SK-N-SH (cell line): ENCODE measurements around the gene GPR75. TPM values are rescaled to one million over a fixed set of nuclear protein-coding genes. Genes with fewer than 3 reads are reported as not detected.

Source experiments
- CTCF ChIA-PET: fragments of 300-600, 350-600 bp; formaldehyde crosslinking; extraction: SDS; loops from one replicate; lab custom pipeline; 2021; lab: Yijun Ruan, JAX
- POLR2A ChIA-PET: fragments of 350-600 bp; sonication (Branson Sonifier 250); formaldehyde crosslinking; extraction: SDS; loops from one replicate; lab custom pipeline; 2020; ENCODE audit warnings: antibody characterized with exemption, inconsistent platforms; lab: Yijun Ruan, JAX
- DNase-seq: peaks from one replicate; pipeline ENCODE4 v3.0.0; 2012
- H2AFZ ChIP-seq: fragments of 200-600 bp; sonication (generic); 2 replicates; pipeline ENCODE4 v1.8.1; 2016; ENCODE audit warnings: antibody characterized with exemption, mild to moderate bottlenecking, low read depth
- H3F3A ChIP-seq: fragments of 200-600 bp; sonication (generic); replicated peaks from 2 replicates; pipeline ENCODE3; 2016; ENCODE audit warnings: antibody characterized with exemption, mild to moderate bottlenecking; ENCODE audit not compliant: insufficient read depth
- H3K27ac ChIP-seq, 2 experiments: fragments of 200-500 bp in 1 of 2; fragments of 200-600 bp in 1 of 2; sonication (Bioruptor generic) in 1 of 2; sonication (generic), shearing (Covaris generic) in 1 of 2; 2 replicates each; pipeline versions ENCODE4 v1.5.1 to v1.6.1; 2014 to 2016; ENCODE audit warnings: low read depth in 2 of 2, inconsistent platforms in 1 of 2, low read length in 1 of 2, mild to moderate bottlenecking in 1 of 2, mixed read lengths in 1 of 2
- H3K27me3 ChIP-seq: fragments of 200-600 bp; sonication (generic), shearing (Covaris generic); 2 replicates; pipeline ENCODE4 v1.6.1; 2016; ENCODE audit warnings: mixed run types; ENCODE audit not compliant: insufficient read depth
- H3K36me3 ChIP-seq, 2 experiments: fragments of 200-500 bp in 1 of 2; fragments of 200-600 bp in 1 of 2; sonication (Bioruptor generic) in 1 of 2; sonication (generic) in 1 of 2; replicated peaks in 1 of 2; 2 replicates each; pipeline versions ENCODE3 to v1.5.1; 2014 to 2016; ENCODE audit warnings: low read length in 1 of 2, mild to moderate bottlenecking in 1 of 2; ENCODE audit not compliant: insufficient read depth in 2 of 2, control insufficient read depth in 1 of 2
- H3K4me1 ChIP-seq, 2 experiments: fragments of 200-500 bp in 1 of 2; fragments of 200-600 bp in 1 of 2; sonication (Bioruptor generic) in 1 of 2; sonication (generic), shearing (Covaris generic) in 1 of 2; 2 replicates each; pipeline versions ENCODE4 v1.5.1 to v1.6.1; 2014 to 2016; ENCODE audit warnings: low read depth in 1 of 2, low read length in 1 of 2, mixed run types in 1 of 2; ENCODE audit not compliant: insufficient read depth in 2 of 2, control insufficient read depth in 1 of 2
- H3K4me2 ChIP-seq: fragments of 200-600 bp; sonication (generic), shearing (Covaris generic); 2 replicates; pipeline ENCODE4 v1.6.1; 2017; ENCODE audit warnings: mixed run types
- H3K4me3 ChIP-seq, 2 experiments: fragments of 200-500 bp in 1 of 2; fragments of 200-600 bp in 1 of 2; sonication (Bioruptor generic) in 1 of 2; sonication (generic), shearing (Covaris generic) in 1 of 2; 2 replicates each; pipeline versions ENCODE4 v1.5.1 to v1.8.1; 2014 to 2016; ENCODE audit warnings: low read depth in 2 of 2, inconsistent platforms in 1 of 2, low read length in 1 of 2, mild to moderate bottlenecking in 1 of 2, mixed read lengths in 1 of 2, moderate library complexity in 1 of 2
- H3K79me2 ChIP-seq: fragments of 200-600 bp; sonication (generic); 2 replicates; pipeline ENCODE4 v1.8.1; 2017; ENCODE audit warnings: mild to moderate bottlenecking; ENCODE audit not compliant: insufficient read depth
- H3K9ac ChIP-seq: fragments of 200-600 bp; sonication (generic); 2 replicates; pipeline ENCODE4 v1.6.1; 2017; ENCODE audit warnings: mixed run types
- H3K9me2 ChIP-seq: fragments of 200-600 bp; sonication (generic); 2 replicates; pipeline ENCODE4 v1.6.1; 2017; ENCODE audit warnings: mixed run types
- H3K9me3 ChIP-seq: fragments of 200-600 bp; sonication (generic); 2 replicates; pipeline ENCODE4 v1.6.1; 2017; ENCODE audit warnings: mixed run types, mild to moderate bottlenecking, moderate library complexity
- H4K20me1 ChIP-seq: fragments of 200-600 bp; sonication (generic); 2 replicates; pipeline ENCODE4 v1.6.1; 2017; ENCODE audit warnings: mild to moderate bottlenecking, mixed run types; ENCODE audit not compliant: insufficient read depth
- ELF1 ChIP-seq: IDR thresholded peaks from 2 replicates; pipeline ENCODE4 v1.4.0; 2012
- EP300 ChIP-seq, 2 experiments: IDR thresholded peaks; 2 replicates each; pipeline versions ENCODE4 v1.4.0 to v1.6.1; 2012; ENCODE audit warnings: borderline replicate concordance in 1 of 2, low read depth in 1 of 2, low read length in 1 of 2
- EZH2phosphoT487 ChIP-seq: fragments of 200-600 bp; sonication (generic); IDR thresholded peaks from 2 replicates; pipeline ENCODE4 v1.6.1; 2017; ENCODE audit warnings: low read depth, mixed run types, mild to moderate bottlenecking, antibody characterized with exemption, moderate library complexity, borderline replicate concordance
- FOSL2 ChIP-seq: IDR thresholded peaks from 2 replicates; pipeline ENCODE4 v1.4.0; 2012; ENCODE audit warnings: low read depth, mild to moderate bottlenecking, moderate library complexity, borderline replicate concordance
- FOXJ3 ChIP-seq: sonication (generic); formaldehyde crosslinking; IDR thresholded peaks from 2 replicates; pipeline ENCODE4 v1.5.1; 2020; ENCODE audit warnings: mild to moderate bottlenecking, missing genetic modification reagents
- FOXM1 ChIP-seq: IDR thresholded peaks from 2 replicates; pipeline ENCODE4 v1.4.0; 2012; ENCODE audit warnings: low read depth, mild to moderate bottlenecking
- MEF2A ChIP-seq: IDR thresholded peaks from 2 replicates; pipeline ENCODE4 v1.4.0; 2012; ENCODE audit warnings: low read depth, borderline replicate concordance
- MXI1 ChIP-seq: IDR thresholded peaks from 2 replicates; pipeline ENCODE4 v1.6.1; 2012; ENCODE audit warnings: mild to moderate bottlenecking, low read depth, low read length, improper control_type of control experiment
- NFIC ChIP-seq: IDR thresholded peaks from 2 replicates; pipeline ENCODE4 v1.4.0; 2012; ENCODE audit warnings: borderline replicate concordance
- NRF1 ChIP-seq: IDR thresholded peaks from 2 replicates; pipeline ENCODE4 v1.6.1; 2012; ENCODE audit warnings: low read depth, mild to moderate bottlenecking, low read length
- RAD21 ChIP-seq: IDR thresholded peaks from 2 replicates; pipeline ENCODE4 v1.6.1; 2012; ENCODE audit warnings: mild to moderate bottlenecking, low read length
- RCOR1 ChIP-seq: fragments of 150-350 bp; IDR thresholded peaks from 2 replicates; pipeline ENCODE4 v1.6.1; 2017; ENCODE audit warnings: antibody characterized with exemption, low read length
- RFX5 ChIP-seq: IDR thresholded peaks from 2 replicates; pipeline ENCODE4 v1.6.1; 2012; ENCODE audit warnings: mild to moderate bottlenecking, improper control_type of control experiment, low read length
- RXRA ChIP-seq: IDR thresholded peaks from 2 replicates; pipeline ENCODE4 v1.4.0; 2012; ENCODE audit warnings: low read depth, mild to moderate bottlenecking, borderline replicate concordance
- SMC3 ChIP-seq: IDR thresholded peaks from 2 replicates; pipeline ENCODE4 v1.6.1; 2012; ENCODE audit warnings: low read depth, low read length, improper control_type of control experiment
- TAF1 ChIP-seq: IDR thresholded peaks from 2 replicates; pipeline ENCODE4 v1.6.1; 2012; ENCODE audit warnings: low read depth, mild to moderate bottlenecking, low read length, moderate library complexity, borderline replicate concordance
- TEAD4 ChIP-seq: IDR thresholded peaks from 2 replicates; pipeline ENCODE4 v1.4.0; 2012; ENCODE audit warnings: mild to moderate bottlenecking, borderline replicate concordance; ENCODE audit not compliant: insufficient read depth
- YY1 ChIP-seq: IDR thresholded peaks from 2 replicates; pipeline ENCODE4 v1.4.0; 2012; ENCODE audit warnings: low read depth, mild to moderate bottlenecking
- WGBS: methylation state at CpG from one replicate; pipeline ENCODE4 v1.1.6; 2017; ENCODE audit warnings: low lambda C conversion rate; 5-methylcytosine and 5-hydroxymethylcytosine counted together
- polyA plus RNA-seq, 3 experiments: library from polyadenylated mRNA; depleted of rRNA; stranded (reverse); fragments of >200 nt; gene quantifications; 2 replicates each; pipeline ENCODE4 v1.2.3, GENCODE V29; 2012
- TF ChIP-seq, protein P1 (sequence below): IDR thresholded peaks from 2 replicates; pipeline ENCODE4 v1.4.0; 2012; ENCODE audit warnings: low read depth
- TF ChIP-seq, protein P2 (sequence below): fragments of 150-350 bp; IDR thresholded peaks from 2 replicates; pipeline ENCODE4 v1.6.1; 2016; ENCODE audit warnings: mild to moderate bottlenecking, low read depth, low read length
- TF ChIP-seq, protein P3 (sequence below): fragments of 200-600 bp; sonication (generic); IDR thresholded peaks from 2 replicates; pipeline ENCODE4 v1.6.1; 2017; ENCODE audit warnings: antibody characterized with exemption, mild to moderate bottlenecking, moderate library complexity
- TF ChIP-seq, protein P4 (sequence below): IDR thresholded peaks from 2 replicates; pipeline ENCODE4; 2012
- TF ChIP-seq, protein P5 (sequence below): IDR thresholded peaks from 2 replicates; pipeline ENCODE4 v1.4.0; 2012; ENCODE audit warnings: low read depth, borderline replicate concordance

The GPR75 gene
- polyA plus RNA-seq, 1 of the 3 experiments (the other 2 are of a cell fraction): 1.8 TPM

DNA sequence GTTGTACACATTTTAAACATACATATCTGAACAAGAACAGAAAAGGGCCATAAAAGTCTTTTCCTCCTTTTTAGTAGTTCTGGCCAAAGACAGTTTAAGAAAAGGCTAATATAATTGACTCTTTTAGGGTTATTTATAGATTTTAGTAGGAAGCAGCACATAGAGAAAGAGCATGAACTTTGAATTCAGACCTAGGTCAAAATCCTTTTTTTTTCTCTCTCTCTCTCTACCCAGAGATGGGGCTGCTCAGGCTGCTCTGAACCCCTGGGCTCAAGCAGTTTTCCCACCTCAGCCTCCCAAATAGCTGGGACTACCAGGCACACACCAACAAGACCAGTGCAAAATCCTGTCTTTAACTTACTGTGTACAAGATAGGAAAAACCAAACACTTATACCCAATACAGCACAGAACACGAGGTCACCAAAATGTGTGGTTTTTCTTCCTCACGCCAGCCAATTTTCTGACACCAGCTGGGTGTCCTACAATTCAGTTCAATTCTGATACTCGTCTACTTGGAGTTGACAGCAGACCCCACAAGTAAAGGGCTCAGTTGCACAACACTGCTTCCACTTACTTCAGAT is 40.8 kb downstream of the GPR75 start:
- CTCF ChIA-PET: interaction anchor here (0.6 to 1.7 kb wide), 2 partner anchors 22 to 885 kb away, joined by 3 read pairs; no protein-coding TSS in a partner anchor
- H2AFZ ChIP-seq: no peak overlapping the region

DNA sequence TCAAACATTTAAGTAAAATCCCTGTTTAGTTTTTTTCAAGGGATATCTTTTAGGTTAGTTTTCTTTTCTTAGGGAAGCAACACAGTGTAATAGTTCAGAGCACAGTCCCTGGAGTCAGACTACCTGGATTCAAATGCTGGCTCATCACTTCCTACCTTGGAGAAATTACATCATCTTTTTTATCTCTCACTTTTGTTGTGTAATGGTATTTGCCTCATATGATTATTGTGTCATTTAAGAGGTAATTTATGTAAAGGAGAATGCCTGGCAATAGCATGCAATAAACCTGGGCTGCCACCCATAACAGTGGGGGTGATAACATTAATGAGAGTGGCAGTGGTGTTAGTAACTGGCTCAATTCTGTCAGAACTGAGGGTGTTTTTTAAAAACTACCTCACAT is 46.6 kb downstream of the GPR75 start:
- Histone ChIP-seq H3K27me3 (no peaks in the 10 kb centered on the region), H3K4me2 (no peak overlapping the region), H3K4me1 (no peaks in the 10 kb centered on the region), H3K9ac (no peak overlapping the region), H3K4me3 (no peak overlapping the region), H2AFZ (no peak overlapping the region), H3K9me2 (no peaks in the 10 kb centered on the region), H3K27ac (no peak overlapping the region), H3K9me3 (no peaks in the 10 kb centered on the region), H4K20me1 (no peaks in the 10 kb centered on the region), H3K36me3 (peaks cover 79 to 88% of the 10 kb centered on the region in 2 experiments), H3F3A (no peaks in the 10 kb centered on the region), H3K79me2 (no peaks in the 10 kb centered on the region)
- no peak for TF ChIP-seq TAF1
- TF ChIP-seq, protein P1, sequence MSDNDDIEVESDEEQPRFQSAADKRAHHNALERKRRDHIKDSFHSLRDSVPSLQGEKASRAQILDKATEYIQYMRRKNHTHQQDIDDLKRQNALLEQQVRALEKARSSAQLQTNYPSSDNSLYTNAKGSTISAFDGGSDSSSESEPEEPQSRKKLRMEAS: no peak
- TF ChIP-seq MEF2A: no peak
- no peak for TF ChIP-seq MXI1
- TF ChIP-seq, protein P2, sequence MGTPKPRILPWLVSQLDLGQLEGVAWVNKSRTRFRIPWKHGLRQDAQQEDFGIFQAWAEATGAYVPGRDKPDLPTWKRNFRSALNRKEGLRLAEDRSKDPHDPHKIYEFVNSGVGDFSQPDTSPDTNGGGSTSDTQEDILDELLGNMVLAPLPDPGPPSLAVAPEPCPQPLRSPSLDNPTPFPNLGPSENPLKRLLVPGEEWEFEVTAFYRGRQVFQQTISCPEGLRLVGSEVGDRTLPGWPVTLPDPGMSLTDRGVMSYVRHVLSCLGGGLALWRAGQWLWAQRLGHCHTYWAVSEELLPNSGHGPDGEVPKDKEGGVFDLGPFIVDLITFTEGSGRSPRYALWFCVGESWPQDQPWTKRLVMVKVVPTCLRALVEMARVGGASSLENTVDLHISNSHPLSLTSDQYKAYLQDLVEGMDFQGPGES: no peak
- TF ChIP-seq, protein P3, sequence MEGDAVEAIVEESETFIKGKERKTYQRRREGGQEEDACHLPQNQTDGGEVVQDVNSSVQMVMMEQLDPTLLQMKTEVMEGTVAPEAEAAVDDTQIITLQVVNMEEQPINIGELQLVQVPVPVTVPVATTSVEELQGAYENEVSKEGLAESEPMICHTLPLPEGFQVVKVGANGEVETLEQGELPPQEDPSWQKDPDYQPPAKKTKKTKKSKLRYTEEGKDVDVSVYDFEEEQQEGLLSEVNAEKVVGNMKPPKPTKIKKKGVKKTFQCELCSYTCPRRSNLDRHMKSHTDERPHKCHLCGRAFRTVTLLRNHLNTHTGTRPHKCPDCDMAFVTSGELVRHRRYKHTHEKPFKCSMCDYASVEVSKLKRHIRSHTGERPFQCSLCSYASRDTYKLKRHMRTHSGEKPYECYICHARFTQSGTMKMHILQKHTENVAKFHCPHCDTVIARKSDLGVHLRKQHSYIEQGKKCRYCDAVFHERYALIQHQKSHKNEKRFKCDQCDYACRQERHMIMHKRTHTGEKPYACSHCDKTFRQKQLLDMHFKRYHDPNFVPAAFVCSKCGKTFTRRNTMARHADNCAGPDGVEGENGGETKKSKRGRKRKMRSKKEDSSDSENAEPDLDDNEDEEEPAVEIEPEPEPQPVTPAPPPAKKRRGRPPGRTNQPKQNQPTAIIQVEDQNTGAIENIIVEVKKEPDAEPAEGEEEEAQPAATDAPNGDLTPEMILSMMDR: no peak
- TF ChIP-seq, protein P4, sequence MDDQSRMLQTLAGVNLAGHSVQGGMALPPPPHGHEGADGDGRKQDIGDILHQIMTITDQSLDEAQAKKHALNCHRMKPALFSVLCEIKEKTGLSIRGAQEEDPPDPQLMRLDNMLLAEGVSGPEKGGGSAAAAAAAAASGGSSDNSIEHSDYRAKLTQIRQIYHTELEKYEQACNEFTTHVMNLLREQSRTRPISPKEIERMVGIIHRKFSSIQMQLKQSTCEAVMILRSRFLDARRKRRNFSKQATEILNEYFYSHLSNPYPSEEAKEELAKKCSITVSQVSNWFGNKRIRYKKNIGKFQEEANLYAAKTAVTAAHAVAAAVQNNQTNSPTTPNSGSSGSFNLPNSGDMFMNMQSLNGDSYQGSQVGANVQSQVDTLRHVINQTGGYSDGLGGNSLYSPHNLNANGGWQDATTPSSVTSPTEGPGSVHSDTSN: no peak
- no peak for TF ChIP-seq NFIC
- no peak for TF ChIP-seq YY1
- TF ChIP-seq RXRA: no peak
- TF ChIP-seq FOSL2: no peak
- no peak for TF ChIP-seq FOXM1
- TF ChIP-seq TEAD4: no peak
- ChIA-PET CTCF (interaction anchor here (1.2 kb wide), 1 partner anchor 9 kb away, joined by 6 read pairs; no protein-coding TSS in a partner anchor), POLR2A (no interaction called here)
- DNase-seq: no peak

More for the DNA sequence above, 40.8 kb downstream of the GPR75 start:
- TF ChIP-seq RCOR1 (no peak), MXI1 (no peak), RXRA (no peak), FOXM1 (no peak), NFIC (no peak), TAF1 (no peak), RAD21 (no peak), NRF1 (no peak), EZH2phosphoT487 (no peak), FOXJ3 (no peak), RFX5 (no peak), MEF2A (no peak), EP300 (IDR thresholded peaks at IDR 0.05; ENCODE audit: borderline replicate concordance in 1 of 2, low read depth in 1 of 2, low read length in 1 of 2) (no peak), ELF1 (no peak), SMC3 (no peak)
- TF ChIP-seq, protein P5, sequence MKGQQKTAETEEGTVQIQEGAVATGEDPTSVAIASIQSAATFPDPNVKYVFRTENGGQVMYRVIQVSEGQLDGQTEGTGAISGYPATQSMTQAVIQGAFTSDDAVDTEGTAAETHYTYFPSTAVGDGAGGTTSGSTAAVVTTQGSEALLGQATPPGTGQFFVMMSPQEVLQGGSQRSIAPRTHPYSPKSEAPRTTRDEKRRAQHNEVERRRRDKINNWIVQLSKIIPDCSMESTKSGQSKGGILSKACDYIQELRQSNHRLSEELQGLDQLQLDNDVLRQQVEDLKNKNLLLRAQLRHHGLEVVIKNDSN: no peak
- TF ChIP-seq, all 33 proteins: peak for 0
- POLR2A ChIA-PET: interaction anchor here (0.5 to 0.6 kb wide), 2 partner anchors 23 to 886 kb away, joined by 3 read pairs; no protein-coding TSS in a partner anchor
- Histone ChIP-seq H3K79me2 (no peaks in the 10 kb centered on the region), H3K9ac (no peak overlapping the region), H4K20me1 (no peaks in the 10 kb centered on the region), H3K9me2 (no peaks in the 10 kb centered on the region), H3K4me3 (no peak overlapping the region), H3F3A (no peaks in the 10 kb centered on the region), H3K9me3 (no peaks in the 10 kb centered on the region), H3K4me1 (no peaks in the 10 kb centered on the region), H3K27ac (no peak overlapping the region), H3K4me2 (no peak overlapping the region), H3K36me3 (peaks cover 47 to 54% of the 10 kb centered on the region in 2 experiments), H3K27me3 (no peaks in the 10 kb centered on the region)
- WGBS: 96% methylated on average over 3 of the region's 3 CpGs
- DNase-seq: no peak
